ENCODE data around the gene ITGB2.
A peak's percentile ranks its signal among the peaks of the same experiment; 100 is the strongest.

The ITGB2 gene

DNA sequence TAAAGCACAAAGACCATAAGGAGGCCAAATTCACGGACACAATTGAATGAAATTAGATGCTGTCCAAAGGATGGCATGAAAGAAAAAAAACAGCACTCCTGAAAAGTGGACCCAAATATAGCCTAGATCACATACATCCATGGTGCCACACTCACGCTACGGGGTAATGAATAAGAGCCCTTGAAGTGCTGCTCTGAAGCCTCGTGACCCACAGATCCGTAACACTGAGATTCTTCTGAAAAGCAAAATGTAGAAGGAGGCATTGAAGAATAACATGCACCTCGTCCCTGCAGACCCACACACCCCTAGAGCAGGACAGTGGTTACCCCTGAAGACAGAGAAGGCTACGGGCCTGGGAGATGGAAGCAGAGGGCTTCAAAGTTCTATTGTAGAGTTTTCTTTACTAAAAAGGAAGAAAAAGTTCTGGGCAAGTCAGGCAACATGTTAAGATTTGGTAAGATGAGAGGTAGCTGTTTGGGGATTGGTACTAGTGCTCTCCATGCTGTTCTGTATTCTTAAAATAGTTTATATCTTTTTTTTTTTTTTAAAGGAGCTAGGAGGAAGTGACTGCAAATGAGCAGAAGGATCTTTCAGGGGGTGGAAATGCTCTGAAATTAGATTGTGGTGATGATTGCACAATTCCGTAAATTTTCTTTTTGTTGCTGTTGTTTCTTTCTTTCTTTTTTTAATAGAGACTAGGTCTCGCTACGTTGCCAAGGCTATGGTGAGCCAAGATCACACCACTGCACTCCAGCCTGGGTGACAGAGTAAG, 4.1 kb upstream of the ITGB2 start:
- TF ChIP-seq, protein P1, sequence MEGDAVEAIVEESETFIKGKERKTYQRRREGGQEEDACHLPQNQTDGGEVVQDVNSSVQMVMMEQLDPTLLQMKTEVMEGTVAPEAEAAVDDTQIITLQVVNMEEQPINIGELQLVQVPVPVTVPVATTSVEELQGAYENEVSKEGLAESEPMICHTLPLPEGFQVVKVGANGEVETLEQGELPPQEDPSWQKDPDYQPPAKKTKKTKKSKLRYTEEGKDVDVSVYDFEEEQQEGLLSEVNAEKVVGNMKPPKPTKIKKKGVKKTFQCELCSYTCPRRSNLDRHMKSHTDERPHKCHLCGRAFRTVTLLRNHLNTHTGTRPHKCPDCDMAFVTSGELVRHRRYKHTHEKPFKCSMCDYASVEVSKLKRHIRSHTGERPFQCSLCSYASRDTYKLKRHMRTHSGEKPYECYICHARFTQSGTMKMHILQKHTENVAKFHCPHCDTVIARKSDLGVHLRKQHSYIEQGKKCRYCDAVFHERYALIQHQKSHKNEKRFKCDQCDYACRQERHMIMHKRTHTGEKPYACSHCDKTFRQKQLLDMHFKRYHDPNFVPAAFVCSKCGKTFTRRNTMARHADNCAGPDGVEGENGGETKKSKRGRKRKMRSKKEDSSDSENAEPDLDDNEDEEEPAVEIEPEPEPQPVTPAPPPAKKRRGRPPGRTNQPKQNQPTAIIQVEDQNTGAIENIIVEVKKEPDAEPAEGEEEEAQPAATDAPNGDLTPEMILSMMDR (IDR thresholded peaks at IDR 0.05; ENCODE audit: control insufficient read depth, insufficient read depth, low read depth, low read length, missing control alignments), result no peak

DNA sequence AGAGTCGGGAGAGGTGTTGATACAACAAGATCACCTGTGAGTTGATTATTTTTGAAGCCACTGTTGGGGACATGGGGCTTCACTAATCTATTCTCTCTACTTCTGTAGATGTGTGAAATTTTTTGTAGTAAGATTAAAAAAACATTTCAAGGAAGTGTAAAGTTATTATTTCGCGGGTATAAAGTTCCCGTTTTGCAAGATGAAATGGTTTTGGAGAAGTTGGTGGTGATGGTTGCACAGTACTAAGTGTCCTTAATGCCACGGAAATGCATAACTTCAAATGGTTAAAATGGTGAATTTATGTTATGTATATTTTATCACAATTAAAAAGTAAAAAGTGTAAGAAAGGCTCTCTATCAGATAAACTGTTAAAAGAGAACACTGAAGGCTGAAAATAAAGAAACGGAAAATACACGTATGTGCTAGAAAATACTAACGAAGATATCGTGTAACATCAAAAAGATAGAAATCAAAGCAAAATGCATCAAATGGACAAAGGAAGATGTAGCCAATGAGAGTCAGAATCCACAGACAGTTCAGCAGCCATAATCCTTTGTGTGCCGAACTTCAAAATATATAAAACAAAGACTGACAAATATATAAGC, 2.9 kb upstream of the ITGB2 start:
- no peak overlapping the region for H3K4me3 ChIP-seq (ENCODE audit: control insufficient read depth, low read depth, low read length)
- no peak for DNase-seq (ENCODE audit: low read depth)
- TF ChIP-seq, protein P1 (IDR thresholded peaks at IDR 0.05; ENCODE audit: control insufficient read depth, insufficient read depth, low read depth, low read length, missing control alignments), result no peak

More for the DNA sequence above, 4.1 kb upstream of the ITGB2 start:
- no peak overlapping the region for H3K4me3 ChIP-seq (ENCODE audit: control insufficient read depth, low read depth, low read length)
- peak; percentile 62 for DNase-seq (ENCODE audit: low read depth)

DNA sequence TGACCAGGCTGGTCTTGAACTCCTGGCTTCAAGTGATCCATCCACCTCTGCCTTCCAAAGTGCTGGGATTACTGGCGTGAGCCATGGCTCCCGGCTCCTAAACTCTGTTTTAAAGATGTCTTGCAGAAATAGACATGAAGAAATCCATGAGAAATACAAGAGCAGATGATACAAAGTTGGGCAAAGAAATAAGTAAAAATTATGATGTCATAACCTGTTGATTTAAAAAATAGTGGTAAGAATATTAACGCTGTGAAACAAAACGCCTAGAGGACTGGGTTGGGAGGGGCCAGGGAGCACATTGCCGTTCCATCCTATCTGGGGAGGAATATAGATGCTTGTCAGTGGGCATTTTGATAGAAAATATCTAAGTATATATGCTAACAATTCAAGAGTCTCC, 1.2 kb upstream of the ITGB2 start:
- DNase-seq (ENCODE audit: low read depth), result no peak
- TF ChIP-seq, protein P1 (IDR thresholded peaks at IDR 0.05; ENCODE audit: control insufficient read depth, insufficient read depth, low read depth, low read length, missing control alignments), result no peak
- H3K4me3 ChIP-seq (ENCODE audit: control insufficient read depth, low read depth, low read length), result no peak overlapping the region

DNA sequence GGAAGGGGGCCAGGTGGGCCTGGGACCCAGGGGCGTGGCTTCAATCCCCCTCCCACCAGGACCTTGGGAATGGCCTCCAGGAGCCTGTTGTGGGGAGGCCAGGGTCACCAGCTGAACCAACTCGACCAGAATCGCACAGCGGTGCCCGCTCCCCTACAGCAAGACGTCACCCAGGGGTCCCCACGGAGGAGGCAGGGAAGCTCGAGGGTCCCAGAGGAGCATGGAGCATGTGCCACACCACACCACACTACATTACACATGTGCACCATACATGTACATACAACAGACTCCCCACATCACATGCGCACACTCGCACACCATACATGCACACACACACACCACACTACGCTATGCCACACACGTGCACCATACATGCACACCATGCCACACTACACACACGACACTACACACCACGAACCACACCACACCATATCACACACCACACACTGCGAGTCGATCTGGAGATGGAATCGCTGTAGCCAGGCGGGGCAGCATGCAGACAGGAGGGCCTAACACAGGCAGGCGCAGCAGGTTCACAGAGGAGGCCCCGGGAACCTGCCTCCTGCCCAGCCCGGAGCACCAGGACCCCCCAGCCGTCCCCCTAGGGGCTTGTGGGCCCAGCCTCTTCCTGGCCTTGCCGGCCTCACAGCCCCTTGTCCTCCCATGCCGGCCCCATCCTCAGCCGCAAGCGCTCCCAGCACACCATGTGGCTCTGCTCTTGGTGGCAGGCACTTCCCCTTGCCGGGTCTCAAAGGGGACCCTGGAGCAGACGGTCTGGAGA, 596 bp downstream of the ITGB2 start:
- no peak for DNase-seq (ENCODE audit: low read depth)
- TF ChIP-seq, protein P1 (IDR thresholded peaks at IDR 0.05; ENCODE audit: control insufficient read depth, insufficient read depth, low read depth, low read length, missing control alignments), result no peak

DNA sequence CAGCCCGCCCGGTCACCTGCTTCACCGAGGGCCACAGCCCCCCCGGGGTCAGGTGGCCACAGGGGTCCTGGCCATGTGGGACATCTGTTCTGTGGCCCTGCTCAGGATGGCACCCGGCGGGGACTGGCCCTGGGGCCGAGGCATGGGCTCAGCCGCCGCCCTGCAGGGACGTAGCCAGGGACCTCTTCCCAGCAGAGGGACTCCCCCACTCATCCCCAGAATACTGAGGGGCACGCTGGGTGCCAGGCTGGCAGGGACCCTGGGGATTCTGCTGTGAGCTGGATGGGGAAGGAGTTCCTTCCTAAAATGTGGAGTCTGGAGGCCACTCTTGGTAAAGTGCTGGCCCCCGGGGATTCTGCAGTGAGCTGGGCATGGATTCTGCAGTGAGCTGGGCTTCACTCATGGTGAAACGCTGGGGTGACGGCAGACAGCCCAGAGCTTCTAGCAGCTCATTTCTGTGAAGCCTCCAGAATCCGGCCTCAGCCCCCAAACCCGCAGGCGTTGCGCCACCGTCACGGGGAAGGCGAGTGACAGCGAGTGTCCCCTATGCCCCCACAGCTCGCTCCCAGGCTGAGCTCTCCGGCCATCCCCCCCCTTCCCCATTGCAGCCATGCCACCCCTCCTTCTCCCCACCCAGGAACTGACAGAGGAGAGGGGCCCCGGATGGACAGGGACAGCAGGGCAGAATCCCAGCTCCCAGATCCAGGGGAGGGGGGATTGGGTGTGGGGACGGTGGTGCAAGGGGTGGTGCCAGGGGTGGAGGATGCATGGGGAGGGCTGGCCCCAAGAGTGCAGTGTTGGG, 1.4 kb downstream of the ITGB2 start:
- TF ChIP-seq, protein P1 (IDR thresholded peaks at IDR 0.05; ENCODE audit: control insufficient read depth, insufficient read depth, low read depth, low read length, missing control alignments), result no peak
- no peak overlapping the region for H3K4me3 ChIP-seq (ENCODE audit: control insufficient read depth, low read depth, low read length)
- no peak for DNase-seq (ENCODE audit: low read depth)

More for the DNA sequence above, 596 bp downstream of the ITGB2 start:
- H3K4me3 ChIP-seq (ENCODE audit: control insufficient read depth, low read depth, low read length), result no peak overlapping the region

DNA sequence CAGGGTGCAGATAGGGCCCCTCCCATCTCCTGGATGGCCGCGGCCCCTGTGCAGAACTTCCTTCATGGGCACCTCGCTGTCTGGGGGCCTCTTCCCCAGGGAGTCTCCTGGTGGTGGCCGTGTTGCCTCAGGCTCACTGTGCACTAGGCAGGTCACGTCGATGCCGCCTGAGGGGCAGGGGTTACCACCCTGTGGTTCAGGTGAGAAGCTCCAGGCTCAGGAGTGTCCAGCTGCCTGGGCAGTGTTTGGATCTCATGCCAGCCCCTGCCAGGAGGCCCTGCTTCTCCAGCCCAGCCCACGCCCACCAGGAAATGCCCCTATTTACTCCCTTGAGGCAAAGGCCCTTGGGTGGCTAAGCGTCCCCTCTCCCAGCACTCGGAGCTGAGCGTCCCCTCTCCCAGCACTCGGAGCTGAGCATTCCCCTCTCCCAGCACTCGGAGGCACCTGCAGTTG, 2.1 kb downstream of the ITGB2 start:
- no peak for DNase-seq (ENCODE audit: low read depth)
- TF ChIP-seq, protein P1 (IDR thresholded peaks at IDR 0.05; ENCODE audit: control insufficient read depth, insufficient read depth, low read depth, low read length, missing control alignments), result no peak
- no peak overlapping the region for H3K4me3 ChIP-seq (ENCODE audit: control insufficient read depth, low read depth, low read length)
